BLaER1 treated with 17β-estradiol and CSF1 and Interleukin-3, amounts not matched to agents 10 nM and 100 nM (cell line): ENCODE results near the gene PKDCC.

ENCODE experiments used
- H3K27ac ChIP-seq, 11 experiments: shearing (Covaris generic); formaldehyde crosslinking; 2 replicates each; pipeline ENCODE4 v1.8.1; 2022
- H3K27me3 ChIP-seq, 11 experiments: shearing (Covaris generic); formaldehyde crosslinking; 2 replicates each; pipeline ENCODE4 v1.8.1; 2022
- H3K36me3 ChIP-seq, 11 experiments: shearing (Covaris generic); formaldehyde crosslinking; 2 replicates each; pipeline ENCODE4 v1.8.1; 2022
- H3K4me1 ChIP-seq, 10 experiments: shearing (Covaris generic); formaldehyde crosslinking; 2 replicates each; pipeline ENCODE4 v1.8.1; 2022
- H3K4me2 ChIP-seq, 11 experiments: shearing (Covaris generic); formaldehyde crosslinking; 2 replicates each; pipeline ENCODE4 v1.8.1; 2022
- H3K4me3 ChIP-seq, 10 experiments: shearing (Covaris generic); formaldehyde crosslinking; 2 replicates each; pipeline ENCODE4 v1.8.1; 2022
- H3K9ac ChIP-seq, 11 experiments: shearing (Covaris generic); formaldehyde crosslinking; 2 replicates each; pipeline ENCODE4 v1.8.1; 2022
- H3K9me3 ChIP-seq, 11 experiments: shearing (Covaris generic); formaldehyde crosslinking; replicated peaks in 1 of 11; 2 replicates each; pipeline ENCODE4 v1.8.1; 2022
- H4K20me1 ChIP-seq, 11 experiments: shearing (Covaris generic); formaldehyde crosslinking; 2 replicates each; pipeline ENCODE4 v1.8.1; 2022
- Cebpa-rat ChIP-seq, 11 experiments: shearing (Covaris generic); IDR thresholded peaks; 2 replicates each; pipeline ENCODE4 v1.8.1; 2022

PKDCC gene

GRCh38 chr2:42047488-42048298 lies at the start of gene PKDCC:
TSS of gene PKDCC (plus strand) at chr2:42048021. CDS start at chr2:42048200, 179 bp downstream.
- Histone ChIP-seq H3K36me3 (peaks cover 0 to 30% (median 7%) of the 10 kb centered on the region in 11 experiments; a peak in 9 of 22 replicates), H3K4me3 (peak within 1 kb of the TSS; percentile 70 to 99 (median 86)), H3K9ac (peak within 1 kb of the TSS; percentile 80 to 99 (median 90); a peak in 21 of 22 replicates), H3K9me3 (no peaks in the 10 kb centered on the region), H3K4me2 (peak within 1 kb of the TSS; percentile 94 to 100 (median 99)), H4K20me1 (peaks cover 0 to 47% (median 0%) of the 10 kb centered on the region in 11 experiments; a peak in 8 of 22 replicates), H3K27ac (peak within 1 kb of the TSS in 10 of 11 experiments; percentile 63 to 98 (median 89); a peak in 21 of 22 replicates), H3K27me3 (peaks cover 0 to 18% (median 0%) of the 10 kb centered on the region in 11 experiments; a peak in 4 of 22 replicates), H3K4me1 (peaks cover 24 to 83% (median 78%) of the 10 kb centered on the region in 10 experiments)
- TF ChIP-seq Cebpa-rat (IDR thresholded peaks at IDR 0.05) = no peak

DNA sequence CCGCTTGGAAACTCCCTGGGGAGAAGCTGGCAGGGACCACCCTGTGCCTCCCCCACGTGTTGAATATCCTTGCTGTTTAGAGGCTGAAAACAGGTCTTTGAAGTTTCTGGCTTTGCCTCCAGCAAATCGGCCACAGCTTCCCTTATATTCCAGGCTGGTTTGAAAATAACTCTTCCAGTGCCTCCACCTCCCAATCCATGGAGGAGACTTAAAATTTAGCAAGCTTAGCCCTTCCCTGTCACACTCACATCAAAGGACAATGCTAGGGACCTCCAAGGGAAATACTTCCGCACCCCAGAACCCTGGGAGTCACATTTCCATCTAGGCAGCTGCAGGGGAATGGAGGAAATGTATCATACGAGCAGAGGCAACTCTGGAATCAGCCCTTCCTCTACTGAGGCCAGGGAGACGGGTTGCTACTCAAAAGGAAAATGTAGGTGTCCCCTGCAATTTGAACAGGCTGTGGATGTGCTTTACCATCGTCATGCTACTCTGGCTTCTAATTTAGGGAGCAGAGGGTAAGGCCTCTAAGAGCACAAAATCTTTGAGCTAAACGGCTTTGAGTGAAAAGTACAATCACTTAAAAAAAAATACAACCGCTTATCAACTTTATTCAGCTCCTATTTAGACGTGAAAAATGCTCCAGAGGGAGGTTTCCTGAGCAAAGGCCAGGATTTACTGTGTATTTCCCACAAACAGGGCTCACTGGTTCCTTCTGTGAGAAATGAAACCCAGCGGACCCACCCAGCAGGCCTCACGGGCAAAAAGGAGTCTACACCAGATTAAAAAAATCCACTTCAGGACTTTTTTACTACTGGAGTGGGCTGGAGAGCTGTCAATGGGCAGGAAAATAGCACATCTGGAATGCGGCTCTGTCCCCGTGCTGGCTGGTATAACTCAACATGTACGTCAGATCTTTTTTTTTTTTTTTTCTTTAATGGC lies 49.4 kb upstream of the PKDCC start:
- Histone ChIP-seq H3K36me3 (peaks cover 0 to 2% (median 0%) of the 10 kb centered on the region in 11 experiments; a peak in 1 of 22 replicates), H3K9me3 (peaks cover 35 to 67% (median 56%) of the 10 kb centered on the region in 11 experiments), H3K27me3 (no peaks in the 10 kb centered on the region), H3K4me3 (no peak overlapping the region), H3K9ac (no peak overlapping the region), H3K4me1 (no peaks in the 10 kb centered on the region), H4K20me1 (no peaks in the 10 kb centered on the region), H3K27ac (no peak overlapping the region), H3K4me2 (no peak overlapping the region)
- no peak for TF ChIP-seq Cebpa-rat (IDR thresholded peaks at IDR 0.05)

DNA sequence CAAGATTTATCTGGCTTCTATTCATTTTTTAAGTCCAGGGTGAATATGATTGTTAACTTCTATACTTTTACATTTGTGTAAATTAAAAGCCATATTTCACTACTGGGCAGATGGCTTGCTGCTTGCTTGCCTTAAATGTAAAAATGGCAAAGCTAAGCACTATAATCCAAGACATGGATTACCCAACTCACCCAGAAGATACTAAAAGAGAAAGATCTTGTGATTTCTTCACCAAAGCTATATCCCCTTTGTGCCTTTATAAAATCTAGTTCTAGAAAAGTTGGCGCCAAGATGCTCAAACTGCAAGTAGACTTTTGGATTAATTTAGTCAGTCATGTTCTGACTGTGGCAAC lies 48.7 kb upstream of the PKDCC start:
- Histone ChIP-seq H3K4me2 (no peak overlapping the region), H3K9me3 (peaks cover 42 to 68% (median 58%) of the 10 kb centered on the region in 11 experiments), H4K20me1 (no peaks in the 10 kb centered on the region), H3K4me1 (no peaks in the 10 kb centered on the region), H3K9ac (no peak overlapping the region), H3K27ac (no peak overlapping the region), H3K4me3 (no peak overlapping the region), H3K27me3 (no peaks in the 10 kb centered on the region), H3K36me3 (peaks cover 0 to 7% (median 0%) of the 10 kb centered on the region in 11 experiments; a peak in 2 of 22 replicates)
- no peak for TF ChIP-seq Cebpa-rat (IDR thresholded peaks at IDR 0.05)

- H3K36me3 ChIP-seq = peaks cover 0 to 7% (median 0%) of the 10 kb centered on the region in 11 experiments; a peak in 3 of 22 replicates
- H3K4me1 ChIP-seq = no peaks in the 10 kb centered on the region
- peaks cover 44 to 68% (median 58%) of the 10 kb centered on the region in 11 experiments for H3K9me3 ChIP-seq
- no peak overlapping the region for H3K9ac ChIP-seq
- TF ChIP-seq Cebpa-rat (IDR thresholded peaks at IDR 0.05) = no peak
- H4K20me1 ChIP-seq = no peaks in the 10 kb centered on the region
- no peak overlapping the region for H3K27ac ChIP-seq
- no peaks in the 10 kb centered on the region for H3K27me3 ChIP-seq
- H3K4me3 ChIP-seq = no peak overlapping the region
- no peak overlapping the region for H3K4me2 ChIP-seq
Measured at GRCh38 chr2:41999592-42000281, 48.1 kb upstream of the PKDCC start.

DNA sequence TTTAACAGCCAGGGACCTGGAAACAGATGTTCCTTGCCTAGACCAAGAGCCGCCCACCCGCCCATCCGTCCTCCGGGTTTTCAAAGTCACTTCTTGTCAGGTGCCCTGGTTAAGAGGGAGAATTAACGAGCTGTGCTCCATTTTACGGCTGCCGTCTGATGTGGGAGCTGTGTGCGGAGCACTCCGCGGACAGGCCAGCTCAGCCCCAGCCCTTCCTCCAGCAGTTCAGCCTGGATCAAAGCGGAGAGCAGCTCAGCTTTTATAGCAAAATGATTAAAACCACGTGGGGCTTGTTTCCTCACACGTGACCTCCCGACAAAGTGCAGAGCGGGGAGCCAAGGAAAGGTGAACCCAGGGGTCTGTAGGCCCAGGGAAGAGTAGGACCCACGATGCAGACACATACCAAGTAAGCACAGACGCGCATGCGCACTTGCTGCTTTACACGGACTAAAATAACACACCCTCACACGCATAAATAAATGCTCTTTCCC lies 46.1 kb upstream of the PKDCC start:
- H3K27ac ChIP-seq = no peak overlapping the region
- no peak overlapping the region for H3K9ac ChIP-seq
- TF ChIP-seq Cebpa-rat (IDR thresholded peaks at IDR 0.05) = no peak
- H3K4me1 ChIP-seq = no peaks in the 10 kb centered on the region
- H3K27me3 ChIP-seq = no peaks in the 10 kb centered on the region
- H3K4me3 ChIP-seq = no peak overlapping the region
- no peak overlapping the region for H3K4me2 ChIP-seq
- peaks cover 0 to 7% (median 0%) of the 10 kb centered on the region in 11 experiments; a peak in 4 of 22 replicates for H3K36me3 ChIP-seq
- H4K20me1 ChIP-seq = no peaks in the 10 kb centered on the region
- peaks cover 53 to 73% (median 67%) of the 10 kb centered on the region in 11 experiments for H3K9me3 ChIP-seq

- H3K36me3 ChIP-seq = peaks cover 0 to 7% (median 0%) of the 10 kb centered on the region in 11 experiments; a peak in 4 of 22 replicates
- H3K4me1 ChIP-seq = peaks cover 17 to 33% (median 23%) of the 10 kb centered on the region in 10 experiments
- H3K4me3 ChIP-seq = no peak overlapping the region
- no peak for TF ChIP-seq Cebpa-rat (IDR thresholded peaks at IDR 0.05)
- no peaks in the 10 kb centered on the region for H4K20me1 ChIP-seq
- H3K4me2 ChIP-seq = no peak overlapping the region
- H3K27ac ChIP-seq = no peak overlapping the region
- no peaks in the 10 kb centered on the region for H3K27me3 ChIP-seq
- no peak overlapping the region for H3K9ac ChIP-seq
- peaks cover 36 to 45% (median 40%) of the 10 kb centered on the region in 11 experiments for H3K9me3 ChIP-seq
Measured at GRCh38 chr2:42007551-42007950, 40.3 kb upstream of the PKDCC start.

- H3K4me1 ChIP-seq = peaks cover 17 to 33% (median 23%) of the 10 kb centered on the region in 10 experiments
Measured at GRCh38 chr2:42008241-42008921, 39.4 kb upstream of the PKDCC start.

More at GRCh38 chr2:42008241-42008921, 39.4 kb upstream of the PKDCC start:
- peak overlapping the region in 5 of 11 experiments; percentile 11 to 63 (median 49); a peak in 6 of 22 replicates for H3K27ac ChIP-seq
- H3K4me3 ChIP-seq = no peak overlapping the region
- peaks cover 0 to 6% (median 0%) of the 10 kb centered on the region in 11 experiments; a peak in 4 of 22 replicates for H3K36me3 ChIP-seq
- no peak overlapping the region; a peak in 2 of 22 replicates for H3K4me2 ChIP-seq
- H3K9me3 ChIP-seq = peaks cover 30 to 37% (median 32%) of the 10 kb centered on the region in 11 experiments
- no peaks in the 10 kb centered on the region for H4K20me1 ChIP-seq
- H3K27me3 ChIP-seq = no peaks in the 10 kb centered on the region
- no peak for TF ChIP-seq Cebpa-rat (IDR thresholded peaks at IDR 0.05)
- no peak overlapping the region for H3K9ac ChIP-seq
